ENCODE results near the gene SMO. TPM values are rescaled to one million over a fixed set of nuclear protein-coding genes. Genes with fewer than 3 reads are reported as not detected.
A peak's percentile ranks its signal among the peaks of the same experiment; 100 is the strongest.

The SMO gene
- total RNA-seq, 1 experiment from 2014 or later, result 40.5 TPM

DNA sequence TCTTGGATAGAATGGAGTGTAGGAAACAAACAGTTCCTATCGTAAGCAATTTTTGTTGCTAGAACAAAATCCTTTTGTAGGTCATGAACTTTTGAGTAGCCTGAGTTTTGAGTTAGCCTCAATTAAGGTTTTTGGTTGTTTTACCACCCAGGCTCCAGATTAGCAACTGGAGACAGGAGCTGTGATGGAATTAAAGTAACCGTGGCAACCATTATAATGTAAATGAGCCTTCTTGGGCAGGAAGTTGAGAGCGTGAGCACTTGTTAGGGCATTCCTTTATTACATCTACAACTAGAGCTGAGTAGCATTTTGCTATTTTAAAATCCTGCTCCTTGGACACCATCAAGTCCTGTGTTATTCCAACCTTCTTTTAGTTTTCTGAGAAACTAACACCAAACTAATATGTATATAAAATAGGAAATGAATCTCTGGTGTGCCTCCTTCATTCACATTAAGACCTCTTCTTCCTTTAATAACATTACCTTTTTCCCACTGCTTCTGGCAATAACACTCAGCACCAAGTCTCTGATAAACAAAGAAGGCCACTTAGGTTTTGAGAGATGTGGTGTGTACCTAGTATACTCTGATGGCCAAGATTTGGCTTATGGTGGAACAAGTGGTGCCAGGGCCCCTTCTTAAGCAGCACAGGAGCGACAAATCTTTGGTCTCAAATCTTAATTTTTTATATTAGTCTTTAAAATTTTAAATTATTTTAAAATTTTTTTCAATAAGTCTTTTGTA, 70.4 kb downstream of the SMO start:
- Histone ChIP-seq H3K4me3 (no peak overlapping the region), H3K27me3 (no peaks in the 10 kb centered on the region), H3K4me1 (peaks cover 16% of the 10 kb centered on the region), H3K36me3 (no peaks in the 10 kb centered on the region), H3K27ac (no peak overlapping the region), H3K9me3 (replicated peaks) (no peaks in the 10 kb centered on the region)
- peak in 1 of 2 experiments; percentile 14 for DNase-seq

DNA sequence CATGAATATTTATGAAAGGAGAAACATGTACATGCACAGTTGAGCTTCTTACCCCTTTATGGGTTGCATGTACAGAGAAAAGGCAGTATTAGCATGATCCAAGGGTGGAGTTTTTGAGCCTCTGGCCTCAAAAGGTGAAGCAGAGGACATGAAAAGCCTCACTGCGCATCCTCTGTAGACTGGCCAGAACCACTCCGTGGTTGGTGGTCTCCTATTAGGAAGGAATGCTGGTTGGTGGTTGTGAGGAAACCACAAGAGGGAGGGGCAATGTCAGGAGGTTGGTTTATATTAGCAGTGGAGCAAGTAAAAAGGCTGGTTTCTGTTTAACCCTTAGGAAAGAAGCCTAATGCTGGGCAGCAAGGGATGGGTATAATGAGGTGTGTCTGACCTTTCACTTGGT, 73.9 kb downstream of the SMO start:
- Histone ChIP-seq H3K36me3 (no peaks in the 10 kb centered on the region), H3K9me3 (replicated peaks) (no peaks in the 10 kb centered on the region), H3K4me3 (no peak overlapping the region), H3K4me1 (peaks cover 28% of the 10 kb centered on the region), H3K27me3 (no peaks in the 10 kb centered on the region), H3K27ac (no peak overlapping the region)
- DNase-seq, result peak; percentile 52 to 64

Other genes with a start within 250 kb of the SMO start
- gene TNPO3, start 133.5 kb upstream of the SMO start, total RNA-seq (2014; rRNA removed; shearing (Covaris generic)), result 80.2 and 82.3 TPM in 2 replicates
- gene TSPAN33, start 43.9 kb upstream of the SMO start, total RNA-seq (2014; rRNA removed; shearing (Covaris generic)), result 47.8 and 49.1 TPM in 2 replicates
- 10.2 and 10.9 TPM in 2 replicates for gene AHCYL2, start 36.4 kb downstream of the SMO start, total RNA-seq (2014; rRNA removed; shearing (Covaris generic))
- 11.4 and 16.7 TPM in 2 replicates for gene STRIP2, start 245.8 kb downstream of the SMO start, total RNA-seq (2014; rRNA removed; shearing (Covaris generic))